Activated naive CD4-positive, alpha-beta T cell treated with Interleukin-2 at 50 U/mL for 16 hours (primary cell): ENCODE data around the gene DEFB127.
"Not testable (repeated sequence)": the region's sequence is repeated elsewhere in the genome, so short reads cannot be mapped to it uniquely, and the experiment has no call there.

Source experiments
- DNase-seq: peaks from one replicate; pipeline ENCODE4 v3.0.0-alpha.2; 2020

Gene DEFB127, protein sequence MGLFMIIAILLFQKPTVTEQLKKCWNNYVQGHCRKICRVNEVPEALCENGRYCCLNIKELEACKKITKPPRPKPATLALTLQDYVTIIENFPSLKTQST

DNA sequence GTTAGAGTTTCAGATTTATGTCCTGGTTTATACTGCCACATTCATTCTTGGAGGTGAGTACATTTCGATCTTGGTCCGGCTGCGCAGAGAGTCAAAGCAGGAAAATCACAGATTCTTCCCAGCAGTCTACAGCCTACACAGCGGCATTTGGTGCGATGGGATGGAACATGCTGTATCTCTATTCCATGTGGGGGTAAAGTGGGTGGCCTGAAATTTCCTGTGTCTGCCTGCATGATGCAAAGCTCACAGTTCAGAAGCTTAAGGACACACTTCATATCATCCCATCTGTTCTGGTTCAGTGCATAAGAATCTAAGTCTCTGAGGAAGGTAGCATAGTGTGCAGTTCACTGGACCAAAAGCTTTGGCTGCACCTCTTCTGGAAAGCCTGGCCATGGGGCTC lies at the start of gene DEFB127:
Gene DEFB127 (plus strand): TSS at position 301 of the 400 bp plus-strand sequence. CDS start 91 bp downstream, at position 392.
- DNase-seq, result no peak

DNA sequence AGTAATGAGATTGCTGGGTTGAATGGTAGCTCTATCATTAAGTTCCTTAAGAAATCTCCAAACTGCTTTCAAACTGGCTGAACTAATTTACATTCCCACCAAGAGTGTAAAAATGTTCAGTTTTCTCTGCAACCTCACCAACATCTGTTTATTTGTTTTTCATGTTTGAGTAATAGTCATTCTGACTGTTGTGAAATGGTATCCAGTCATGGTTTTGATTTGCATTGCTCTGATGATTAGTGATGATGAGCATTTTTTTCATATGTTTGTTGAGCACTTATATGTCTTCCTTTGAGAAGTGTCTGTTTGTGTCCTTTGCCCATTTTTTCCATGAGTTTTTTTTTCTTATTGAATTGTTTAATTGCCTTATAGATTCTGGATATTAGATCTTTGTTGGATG lies 44.9 kb upstream of the DEFB127 start:
- DNase-seq, result no peak

DNA sequence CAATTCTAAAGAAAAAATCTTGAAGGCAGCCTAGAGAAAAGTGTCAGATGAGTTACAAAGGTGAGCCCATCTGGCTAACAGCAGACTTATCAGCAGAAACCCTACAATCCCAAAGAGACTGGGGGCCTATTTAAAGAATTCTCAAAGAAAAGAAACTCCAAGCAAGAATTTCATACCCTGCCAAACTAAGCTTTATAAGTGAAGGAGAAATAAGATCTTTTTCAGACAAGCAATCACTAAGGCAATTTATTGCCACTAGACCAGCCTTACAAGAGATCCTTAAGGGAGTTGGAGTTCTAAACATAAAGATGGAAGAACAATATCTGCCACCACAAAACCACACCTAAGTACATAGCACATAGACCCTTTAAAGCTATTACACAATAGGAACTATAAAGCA lies 39.7 kb upstream of the DEFB127 start:
- no peak for DNase-seq

DNA sequence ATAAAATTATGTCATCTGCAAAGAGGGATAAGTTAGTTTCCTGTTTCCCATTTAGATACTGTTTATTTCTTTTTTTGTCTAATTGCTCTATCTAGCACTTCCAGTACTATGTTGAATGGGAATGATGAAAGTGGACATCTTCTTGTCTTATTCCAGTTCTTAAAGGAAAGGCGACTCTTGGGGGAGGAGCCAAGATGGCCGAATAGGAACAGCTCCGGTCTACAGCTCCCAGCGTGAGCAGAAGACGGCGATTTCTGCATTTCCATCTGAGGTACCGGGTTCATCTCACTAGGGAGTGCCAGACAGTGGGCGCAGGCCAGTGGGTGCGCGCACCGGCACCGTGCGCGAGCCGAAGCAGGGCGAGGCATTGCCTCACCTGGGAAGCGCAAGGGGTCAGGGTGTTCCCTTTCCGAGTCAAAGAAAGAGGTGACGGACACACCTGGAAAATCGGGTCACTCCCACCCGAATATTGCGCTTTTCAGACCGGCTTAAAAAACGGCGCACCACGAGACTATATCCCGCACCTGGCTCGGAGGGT lies 27.4 kb upstream of the DEFB127 start:
- DNase-seq, result not testable (repeated sequence)

DNA sequence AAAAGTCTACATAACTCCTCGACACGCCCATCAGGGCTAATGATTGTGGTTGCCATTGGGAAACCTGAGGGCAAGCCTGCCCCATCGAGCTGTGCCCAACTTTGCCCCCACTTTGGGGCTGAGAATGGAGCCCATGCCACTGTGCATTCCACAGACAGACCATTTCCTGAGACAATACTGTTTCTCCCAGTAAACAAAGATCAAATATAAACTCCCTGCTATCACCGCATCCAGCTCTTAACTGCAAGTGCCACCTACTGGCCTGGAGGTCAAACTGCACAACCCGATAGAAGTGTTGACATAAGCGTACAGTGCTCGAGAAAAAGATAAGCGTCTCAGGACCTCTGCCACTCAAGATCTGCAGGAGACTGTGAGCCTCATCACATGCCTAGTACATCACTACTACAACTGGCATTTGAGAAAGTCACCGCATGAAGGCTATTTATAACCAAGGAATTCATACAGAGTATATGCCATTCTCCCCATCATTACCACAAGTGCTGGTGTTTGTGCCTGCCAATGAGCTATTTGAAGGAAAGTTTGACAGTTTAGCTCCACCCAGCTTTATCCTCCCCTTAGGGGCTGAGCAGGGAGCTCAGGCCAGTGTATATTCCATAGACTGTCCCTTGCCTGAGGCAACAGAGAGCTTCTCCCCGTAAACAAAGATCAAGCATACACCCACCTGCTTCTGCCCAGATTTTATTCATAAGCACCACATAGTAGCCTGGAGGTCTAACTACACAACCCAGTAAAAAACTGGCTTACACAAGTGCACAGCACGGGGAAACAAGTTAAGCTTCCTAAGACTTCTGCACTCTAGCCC lies 19.4 kb upstream of the DEFB127 start:
- no peak for DNase-seq

DNA sequence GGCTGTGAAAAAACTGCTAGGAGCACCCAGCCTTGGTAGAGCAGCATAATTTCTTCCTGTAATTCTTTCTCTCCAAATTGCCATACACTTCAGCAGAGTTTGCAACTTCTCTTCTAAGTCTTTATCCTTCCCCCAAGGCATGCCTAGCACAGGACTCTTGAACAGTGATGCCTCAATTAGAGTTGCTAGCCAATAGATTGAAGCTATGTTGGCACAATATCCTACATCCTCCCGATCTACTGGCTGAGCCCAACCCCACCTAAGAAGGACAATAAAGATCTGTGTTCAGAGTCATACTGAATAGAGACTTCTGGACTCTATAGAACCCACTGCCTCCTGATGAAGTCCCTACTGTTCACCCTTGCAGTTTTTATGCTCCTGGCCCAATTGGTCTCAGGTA lies 15.0 kb upstream of the DEFB127 start, which contains the start of gene DEFB126:
Gene DEFB126 (plus strand): TSS at position 301 of the 400 bp plus-strand sequence. CDS start 39 bp downstream, at position 340.
- no peak for DNase-seq

DNA sequence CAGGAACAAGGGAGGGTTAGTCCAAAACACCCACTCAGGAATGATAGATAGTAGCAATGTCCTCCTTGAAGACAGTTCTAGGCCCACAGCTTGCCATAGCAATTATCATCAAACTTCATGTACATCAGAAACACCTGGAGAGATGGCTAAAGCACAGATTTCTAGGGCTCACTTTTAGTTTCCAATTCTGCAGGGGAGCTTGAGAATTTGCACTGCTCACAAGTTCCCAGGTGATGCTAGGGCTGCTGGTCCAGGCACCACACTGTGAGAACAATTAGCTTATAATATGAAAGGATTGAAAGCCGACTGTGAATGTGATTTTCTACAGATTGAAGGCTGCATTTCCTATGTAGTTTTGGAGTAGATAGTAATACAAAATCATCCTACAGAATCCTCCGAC lies 11.4 kb upstream of the DEFB127 start:
- no peak for DNase-seq

DNA sequence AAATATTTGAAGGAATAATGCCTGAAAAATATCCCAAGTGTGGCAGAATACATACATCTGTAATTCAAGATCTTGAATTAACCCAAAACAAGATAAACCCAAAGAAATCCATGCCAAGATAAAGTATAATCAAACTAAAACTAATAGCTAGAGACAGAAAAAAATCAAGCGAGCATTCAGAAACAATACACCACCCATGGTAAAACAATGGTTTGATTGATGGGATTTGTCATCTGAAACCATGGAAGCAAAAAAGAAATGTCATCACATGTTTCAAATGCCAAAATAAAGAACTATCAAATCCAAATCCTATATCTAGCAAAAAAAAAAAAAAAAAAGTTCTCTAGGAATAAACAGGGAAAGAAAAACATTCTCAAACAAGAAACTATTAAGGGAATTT lies 5.1 kb upstream of the DEFB127 start:
- DNase-seq, result no peak

DNA sequence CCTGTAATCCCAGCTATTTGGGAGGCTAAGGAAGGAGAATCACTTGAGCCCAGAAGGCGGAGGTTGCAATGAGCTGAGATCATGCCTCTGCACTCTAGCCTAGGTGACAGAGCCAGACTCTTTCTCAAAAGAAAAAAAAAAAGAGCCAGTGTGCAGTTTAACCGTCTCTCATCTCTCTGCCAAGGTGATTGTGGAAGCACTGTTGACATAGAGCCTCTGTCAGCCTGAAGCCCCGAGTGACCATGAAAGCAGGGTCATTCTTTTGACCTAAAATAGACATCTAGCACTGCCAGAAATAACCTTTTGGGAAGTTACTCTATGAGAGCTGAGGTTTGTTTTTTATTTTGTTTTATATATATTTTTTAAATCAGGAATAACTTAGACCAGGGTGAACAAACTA lies 7.4 kb downstream of the DEFB127 start:
- no peak for DNase-seq

DNA sequence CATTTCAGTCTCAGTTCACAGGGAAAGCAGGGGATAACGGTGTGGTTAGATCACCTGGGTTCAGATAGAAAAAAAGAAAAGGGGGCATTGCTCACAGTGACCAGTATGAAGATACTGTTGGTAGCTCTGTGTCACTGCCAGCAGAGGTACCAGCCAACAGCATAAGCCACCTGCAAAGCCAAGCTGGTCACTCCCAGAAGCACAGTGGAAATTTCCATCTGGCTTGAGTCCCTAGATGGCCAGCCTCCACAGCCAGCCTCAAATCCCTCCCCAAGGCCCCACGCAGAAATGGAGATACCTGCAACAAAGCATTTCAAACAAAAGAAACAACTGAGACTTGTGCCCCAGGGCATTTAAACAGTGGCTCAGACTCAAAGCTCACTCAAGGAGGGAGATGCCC lies 11.6 kb downstream of the DEFB127 start:
- no peak for DNase-seq

DNA sequence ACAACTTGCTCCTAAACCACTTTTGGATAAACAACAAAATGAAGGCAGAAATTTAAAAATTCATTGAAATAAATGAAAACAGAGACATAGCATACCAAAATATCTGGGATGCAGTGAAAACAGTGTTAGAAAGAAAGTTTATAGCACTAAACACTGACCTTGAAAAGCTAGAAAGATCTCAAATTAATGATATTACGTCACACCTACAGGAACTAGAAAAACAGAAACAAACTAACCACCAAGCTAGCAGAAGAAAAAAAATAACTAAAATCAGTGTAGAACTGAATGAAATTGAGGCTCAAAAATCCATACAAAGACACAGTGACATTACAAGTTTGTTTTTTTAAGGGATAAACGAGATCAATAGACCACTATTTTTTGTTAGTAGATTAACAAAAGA lies 27.0 kb downstream of the DEFB127 start:
- no peak for DNase-seq

DNA sequence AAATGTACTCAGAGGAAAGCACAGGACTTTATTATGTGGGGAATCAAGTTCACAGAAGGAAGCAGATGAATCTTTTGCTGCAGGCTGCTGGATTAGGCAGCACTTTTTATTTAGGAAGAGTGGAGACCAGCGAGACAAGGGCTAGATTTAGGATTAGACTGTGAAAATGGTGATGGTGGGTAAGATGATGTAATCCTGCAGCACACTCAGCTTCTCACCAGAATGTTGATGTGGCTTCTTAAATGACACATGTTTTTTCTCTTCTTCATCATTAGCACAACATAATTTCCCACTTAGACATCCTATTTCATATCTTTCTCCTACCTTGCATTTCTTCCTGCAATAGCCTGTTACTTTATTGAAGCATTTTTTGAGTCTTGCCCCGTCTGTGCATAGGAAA lies 30.5 kb downstream of the DEFB127 start:
- DNase-seq, result no peak

DNA sequence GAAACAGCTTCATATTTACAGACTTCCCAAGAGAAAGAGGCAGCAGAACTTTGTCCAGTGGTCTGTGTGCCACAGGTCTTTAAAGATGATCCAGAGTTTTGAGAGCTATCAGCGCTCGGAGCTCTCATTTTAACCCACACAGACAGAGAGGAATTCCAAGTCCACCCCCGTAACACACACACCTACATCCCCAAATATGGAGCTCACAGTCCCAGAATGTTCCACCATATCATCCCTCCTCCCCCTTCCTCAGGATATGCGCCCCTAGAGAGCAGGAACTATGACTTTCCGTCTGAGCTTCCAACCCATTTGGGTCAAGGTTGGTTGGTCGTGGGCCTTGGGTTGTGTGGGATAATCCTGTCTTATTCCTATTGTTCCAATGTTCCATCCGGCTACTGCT lies 32.4 kb downstream of the DEFB127 start, which contains the start of gene DEFB128:
Gene DEFB128 (minus strand): TSS at position 101 of the 400 bp plus-strand sequence. CDS start 88 bp downstream, at position 13.
- DNase-seq, result no peak

DNA sequence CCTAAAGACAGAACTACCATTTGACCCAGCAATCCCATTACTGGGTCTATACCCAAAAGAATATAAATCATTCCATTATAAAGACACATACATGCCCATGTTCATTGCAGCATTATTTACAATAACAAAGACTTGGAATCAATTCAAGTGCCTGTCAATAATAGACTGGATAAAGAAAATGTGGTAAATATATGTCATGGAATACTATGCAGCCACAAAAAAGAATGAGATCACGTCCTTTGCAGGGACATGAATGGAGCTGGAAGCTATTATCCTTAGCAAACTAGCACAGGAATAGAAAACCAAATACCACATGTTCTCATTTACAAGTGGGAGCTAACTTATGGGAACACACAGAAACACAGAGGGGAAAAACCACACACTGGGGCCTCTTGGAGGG lies 41.0 kb downstream of the DEFB127 start:
- DNase-seq, result no peak

DNA sequence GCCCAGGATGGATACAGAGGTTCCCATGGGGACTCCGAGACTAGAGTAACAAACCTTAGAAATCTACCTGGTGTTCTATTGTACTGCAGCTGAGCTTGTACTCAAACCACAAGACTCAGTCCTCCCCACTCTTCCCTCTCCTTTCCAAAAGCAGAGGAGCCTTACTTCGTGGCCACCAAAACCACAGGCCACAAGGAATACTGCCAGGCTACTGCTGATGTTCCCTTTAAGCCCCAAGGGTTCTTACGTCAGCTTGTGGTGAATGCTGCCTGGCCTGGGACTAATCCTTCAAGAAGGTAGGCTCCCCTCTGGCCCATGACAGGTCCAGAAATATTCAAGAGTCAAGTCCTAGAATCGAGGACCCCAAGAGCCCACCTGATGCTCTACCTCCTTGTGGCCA lies 42.7 kb downstream of the DEFB127 start:
- DNase-seq, result no peak

DNA sequence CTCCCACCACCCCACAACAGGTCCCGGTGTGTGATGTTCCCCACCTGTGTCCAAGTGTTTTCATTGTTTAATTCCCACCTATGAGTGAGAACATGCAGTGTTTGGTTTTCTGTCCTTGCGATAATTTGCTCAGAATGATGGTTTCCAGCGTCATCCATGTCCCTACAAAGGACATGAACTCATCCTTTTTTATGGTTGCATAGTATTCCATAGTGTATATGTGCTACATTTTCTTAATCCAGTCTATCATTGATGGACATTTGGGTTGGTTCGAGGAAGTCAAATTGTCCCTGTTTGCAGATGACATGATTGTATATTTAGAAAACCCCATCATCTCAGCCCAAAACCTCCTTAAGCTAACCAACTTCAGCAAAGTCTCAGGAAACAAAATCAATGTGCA lies 46.4 kb downstream of the DEFB127 start:
- DNase-seq, result not testable (repeated sequence)
